HG03432 (cell line): ENCODE results near the gene DDX17.

Experiments used
- ATAC-seq: cut with Tn5 transposase; IDR thresholded peaks from one replicate; pipeline ENCODE4 v1.9.1; 2021; ENCODE audit warnings: mild to moderate bottlenecking, moderate library complexity; ENCODE audit not compliant: unreplicated experiment

The DDX17 gene

GRCh38 chr22:38451404-38451803 is 54.7 kb downstream of the DDX17 start:
- ATAC-seq: no peak

DNA sequence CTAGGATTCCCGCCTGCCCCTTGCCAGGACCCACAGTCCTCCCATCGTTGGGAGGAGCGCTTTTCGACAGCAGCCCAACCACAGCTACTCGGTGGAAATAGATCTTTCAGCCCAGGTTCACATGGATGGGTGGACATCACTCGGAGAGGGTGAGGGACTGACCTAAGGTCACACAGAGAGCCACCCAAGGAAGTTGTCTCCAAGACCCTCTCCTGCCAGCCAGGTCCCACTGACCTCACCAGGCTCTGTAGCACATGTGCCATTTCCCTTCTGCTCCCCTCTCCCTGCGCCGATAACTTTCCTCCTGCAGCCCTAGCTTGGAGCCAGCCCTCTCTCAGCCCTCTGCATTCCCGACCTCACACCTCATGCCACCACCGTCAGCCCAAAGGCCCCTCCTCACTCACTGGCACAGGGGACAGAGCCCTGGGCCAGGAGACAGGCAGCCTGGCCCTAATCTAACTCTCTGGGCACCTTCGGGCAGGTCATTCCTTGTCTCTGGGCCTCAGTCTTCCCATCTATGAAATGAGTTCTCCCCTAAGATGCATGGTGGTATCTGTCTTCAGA is 55.8 kb downstream of the DDX17 start:
- ATAC-seq: no peak

DNA sequence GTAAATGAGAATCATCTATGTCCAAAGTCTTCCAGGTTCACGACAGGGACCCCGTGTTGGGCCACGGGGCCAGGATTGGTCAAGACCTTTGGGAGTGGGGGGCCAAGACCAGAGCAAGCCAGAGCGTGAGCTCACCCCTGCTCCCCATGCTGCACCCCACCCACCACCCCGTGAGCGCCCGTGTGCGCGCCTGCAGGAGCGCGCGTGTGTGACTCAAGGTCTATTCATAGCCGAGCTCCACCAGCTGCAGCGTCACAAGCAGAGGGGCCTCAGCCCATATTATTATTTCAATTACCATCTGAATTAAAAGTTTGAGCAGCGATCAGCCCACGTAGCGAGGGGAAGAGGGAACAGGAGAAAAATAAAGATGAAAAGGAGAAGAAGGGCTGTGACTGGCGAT is 56.3 kb downstream of the DDX17 start:
- ATAC-seq: no peak

DNA sequence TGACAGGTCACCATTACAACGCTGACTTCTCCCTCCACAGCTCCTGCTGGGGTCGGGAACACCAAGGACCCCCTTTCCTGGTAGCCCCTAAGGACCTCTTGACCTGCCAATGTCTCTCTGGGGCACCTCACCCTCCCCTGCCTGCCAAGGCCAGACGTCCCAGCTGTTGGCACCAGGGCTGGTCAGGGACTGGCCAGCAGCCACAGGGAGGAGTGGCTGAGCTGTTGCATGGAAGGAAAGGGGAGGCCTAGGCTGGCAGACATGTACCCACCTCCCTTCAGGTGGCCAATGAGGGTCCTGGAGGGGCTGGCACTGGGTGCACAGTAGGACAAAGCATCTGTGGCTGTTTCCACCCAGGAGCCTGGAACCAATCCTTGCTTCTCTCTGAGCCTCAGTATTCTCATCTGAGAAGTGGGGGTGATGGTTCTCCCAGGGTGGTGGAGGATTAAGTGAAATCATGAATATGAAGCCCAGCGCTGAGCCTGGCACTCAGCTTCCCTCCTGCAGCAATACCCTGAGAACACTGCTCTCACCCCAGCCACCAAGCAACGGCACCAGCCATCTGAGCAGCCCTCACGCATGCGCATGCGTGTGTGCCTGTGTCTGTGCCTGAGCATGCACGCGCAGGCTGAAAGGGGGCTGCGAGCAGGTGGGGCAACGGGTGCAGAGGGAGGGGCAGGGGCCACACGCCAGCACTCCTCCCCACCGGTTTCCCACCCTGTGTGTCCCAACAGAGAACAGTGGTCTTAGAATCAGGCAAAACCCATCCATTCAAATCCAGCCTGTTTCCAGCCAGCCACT is 57.0 kb downstream of the DDX17 start:
- no peak for ATAC-seq

DNA sequence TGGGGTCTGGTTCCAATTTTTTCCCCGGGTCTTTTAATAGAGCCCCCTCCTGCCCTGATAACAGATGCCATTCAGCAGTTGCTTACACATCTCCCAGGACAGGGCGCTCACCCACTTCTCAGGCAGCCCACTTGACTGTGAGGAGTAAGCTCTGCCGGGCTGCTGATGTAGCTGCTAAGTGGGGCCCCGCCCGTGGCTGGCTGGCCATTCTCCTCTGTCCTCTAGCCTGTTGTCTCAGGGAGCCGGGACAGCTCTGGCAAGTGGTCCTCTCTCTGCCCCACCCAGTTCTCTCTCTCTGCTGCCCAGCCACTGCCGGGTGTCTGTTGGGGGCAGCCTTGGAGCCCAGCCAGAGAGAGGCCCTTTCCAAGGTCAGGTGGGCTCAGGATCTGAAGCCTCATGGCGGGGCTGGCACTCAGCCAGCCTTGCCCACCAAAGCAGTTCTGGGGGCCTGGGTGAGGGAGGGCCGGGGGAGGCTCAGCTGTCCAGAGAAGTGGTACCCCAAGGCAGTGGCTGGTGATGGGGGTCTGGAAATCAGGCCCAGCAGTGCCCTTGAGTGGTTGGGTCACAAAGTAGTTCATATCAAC is 60.0 kb downstream of the DDX17 start:
- ATAC-seq: no peak

GRCh38 chr22:38444783-38445182 is 61.3 kb downstream of the DDX17 start:
- ATAC-seq: no peak

GRCh38 chr22:38443628-38444521 is 62.2 kb downstream of the DDX17 start:
- no peak for ATAC-seq

DNA sequence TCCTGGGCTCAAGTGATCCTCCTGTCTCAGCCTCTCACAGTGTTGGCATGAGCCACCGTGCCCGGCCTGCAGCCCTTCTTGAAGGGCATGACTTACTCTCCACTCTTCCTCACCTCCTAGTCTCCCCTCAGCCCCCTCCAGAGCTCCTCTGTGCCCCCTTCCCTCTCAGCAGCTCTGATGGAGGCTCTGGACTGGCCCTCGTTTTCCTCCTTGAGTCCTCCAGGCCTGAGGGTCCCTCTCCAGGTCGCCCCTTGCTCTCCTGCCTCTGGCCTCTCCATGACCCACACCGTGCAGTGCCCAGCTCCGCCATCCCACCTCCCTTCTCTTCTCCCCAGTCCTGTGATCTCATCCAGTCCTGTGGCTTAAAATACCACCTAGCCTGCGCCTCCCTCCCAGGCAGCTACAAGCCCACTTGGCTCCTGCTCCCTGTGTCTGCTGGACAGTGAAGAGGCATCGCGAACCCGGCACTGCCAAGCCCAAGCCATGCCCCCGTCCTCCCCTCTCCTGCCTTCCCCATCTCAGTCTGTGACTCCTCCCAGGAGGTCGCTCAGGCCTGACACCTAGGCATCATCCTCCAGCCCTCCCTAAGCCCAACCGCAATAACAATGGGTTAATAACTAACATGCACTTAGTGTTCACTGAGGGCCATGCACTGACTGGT is 63.0 kb downstream of the DDX17 start:
- ATAC-seq: no peak

DNA sequence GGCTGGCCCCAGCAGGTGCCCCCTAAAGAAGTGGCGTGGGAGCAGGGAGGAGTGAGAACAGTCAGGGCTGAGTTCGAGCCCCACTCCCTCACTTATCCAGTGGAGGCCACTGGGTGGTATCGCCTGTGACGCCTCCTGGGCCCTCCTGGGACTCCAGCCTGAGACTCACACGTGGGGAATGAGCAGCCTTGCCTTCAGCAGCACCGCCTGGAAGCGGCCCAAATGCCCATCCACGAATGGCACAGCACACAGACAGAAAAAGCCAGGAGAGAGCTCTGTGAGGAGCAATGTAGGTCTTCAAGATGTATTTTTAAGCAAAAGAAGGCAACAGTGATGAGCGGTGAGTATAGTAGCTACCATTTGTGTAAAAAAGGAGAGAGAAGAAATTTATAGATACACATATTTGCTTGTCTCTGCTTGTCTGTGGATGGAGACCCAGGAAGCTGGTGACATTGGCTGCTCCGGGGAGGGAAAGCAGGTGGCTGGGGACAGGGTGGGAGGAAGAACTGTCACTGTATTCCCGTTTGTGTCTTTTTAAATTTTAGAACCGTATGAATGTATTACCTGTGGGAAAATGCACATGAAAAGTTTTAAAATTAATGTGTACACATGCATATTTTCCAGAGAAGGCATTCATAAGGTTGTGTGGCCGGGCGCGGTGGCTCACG is 64.4 kb downstream of the DDX17 start:
- ATAC-seq: no peak

DNA sequence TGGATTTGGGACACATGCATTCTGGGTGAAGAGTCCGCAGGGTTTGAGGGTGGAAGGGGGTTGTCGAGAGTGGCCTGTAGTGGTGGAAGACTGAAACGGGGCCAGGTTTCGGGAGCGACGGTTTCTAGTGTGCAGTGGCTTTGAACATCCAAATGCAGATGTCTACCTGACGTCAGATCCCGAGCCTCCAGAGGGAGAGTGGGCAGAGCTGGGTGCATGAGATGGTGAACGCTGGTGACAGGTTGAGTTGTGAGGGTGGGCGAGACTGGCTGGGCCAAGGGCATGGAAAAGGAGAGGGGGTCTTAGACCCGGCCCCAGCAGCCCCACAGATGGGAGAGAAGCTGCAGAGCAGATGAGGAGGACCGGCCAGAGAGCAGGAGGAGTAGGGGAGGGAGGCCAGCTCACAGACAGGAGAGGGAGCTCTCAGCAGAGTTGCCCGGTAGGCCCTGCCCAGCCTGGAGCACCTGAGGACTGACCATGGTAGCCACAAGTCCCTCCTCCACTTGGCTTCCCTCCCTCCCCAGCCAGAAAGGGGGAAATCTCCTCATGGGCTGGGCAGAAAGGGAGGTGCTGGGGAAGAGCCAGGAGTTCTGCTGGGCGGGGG is 65.3 kb downstream of the DDX17 start:
- no peak for ATAC-seq

DNA sequence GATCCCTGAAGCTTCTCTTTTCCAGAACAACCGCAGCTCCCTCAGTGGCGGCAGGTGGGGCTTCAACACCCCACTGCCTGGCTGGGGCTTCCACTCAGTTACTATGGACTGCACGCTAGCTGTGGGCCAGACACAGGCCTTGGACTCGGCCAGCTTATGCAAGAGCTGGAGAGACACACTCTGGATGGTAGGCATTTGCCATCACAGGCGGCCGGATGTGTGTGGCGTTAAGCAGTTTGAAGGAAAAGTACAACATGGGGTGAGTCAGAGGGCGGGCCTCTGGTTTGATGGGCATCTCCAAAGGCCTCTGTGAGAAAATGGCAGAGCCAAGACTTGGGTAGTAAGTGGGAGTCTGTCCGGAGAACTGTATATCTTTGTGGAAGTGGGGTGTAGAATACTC is 68.7 kb downstream of the DDX17 start:
- ATAC-seq: no peak

DNA sequence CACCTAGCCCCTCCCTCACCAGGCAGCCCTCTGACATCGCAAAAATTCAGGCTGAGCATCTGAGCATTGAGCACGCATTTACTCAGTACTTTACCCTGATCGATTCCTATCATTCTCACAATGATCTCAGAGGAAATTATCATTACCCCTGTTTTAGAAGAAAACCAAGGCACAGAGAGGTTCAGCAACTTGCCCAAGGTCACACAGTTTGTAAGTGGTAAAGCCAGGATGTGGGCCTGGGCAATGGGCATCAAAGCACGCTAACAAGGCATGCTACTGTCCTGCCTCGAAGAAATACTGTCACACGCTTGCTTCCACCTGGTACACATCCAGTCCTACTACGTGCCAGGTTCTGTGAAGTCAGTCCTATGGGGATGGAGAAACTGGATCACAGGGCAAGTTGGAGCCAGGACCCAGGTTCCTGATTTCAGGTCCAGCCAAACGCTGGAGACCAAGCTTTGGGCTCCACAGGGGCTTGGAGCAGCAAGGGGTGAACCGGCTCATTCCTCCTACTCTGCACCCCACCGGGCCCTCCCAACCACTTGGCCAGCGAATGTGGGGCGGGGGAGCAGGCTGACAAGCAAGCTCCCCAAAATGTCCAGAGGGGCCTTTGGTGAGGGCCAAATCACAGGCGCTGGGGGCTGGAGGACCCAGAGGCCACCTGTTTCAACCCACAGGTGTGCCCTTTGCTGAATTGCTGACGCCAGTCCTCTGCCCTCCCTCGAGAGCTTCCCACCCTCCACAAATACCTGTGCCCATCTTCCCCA is 69.3 kb downstream of the DDX17 start:
- ATAC-seq: no peak

- no peak for ATAC-seq
Measured at GRCh38 chr22:38435965-38436364, 70.1 kb downstream of the DDX17 start.

DNA sequence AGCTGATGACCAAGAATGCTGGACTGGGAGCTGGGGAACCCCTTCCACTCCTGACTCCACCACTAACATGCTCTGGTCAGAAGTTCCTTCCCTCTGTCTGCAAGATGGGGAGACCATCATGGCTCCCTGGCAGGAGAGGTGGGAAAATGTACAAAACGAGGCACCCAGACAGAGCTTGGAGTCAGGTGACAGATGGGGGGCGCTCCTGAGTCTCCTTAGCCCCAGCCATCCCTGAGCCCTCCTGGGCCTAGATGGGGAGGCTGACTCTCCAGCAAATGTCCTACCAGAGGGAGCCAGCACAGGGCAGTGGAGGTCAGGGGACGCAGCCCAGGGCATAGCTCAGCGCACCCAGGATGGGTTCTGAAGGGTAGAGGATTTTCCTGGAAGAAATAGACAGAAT is 71.1 kb downstream of the DDX17 start:
- ATAC-seq: no peak

DNA sequence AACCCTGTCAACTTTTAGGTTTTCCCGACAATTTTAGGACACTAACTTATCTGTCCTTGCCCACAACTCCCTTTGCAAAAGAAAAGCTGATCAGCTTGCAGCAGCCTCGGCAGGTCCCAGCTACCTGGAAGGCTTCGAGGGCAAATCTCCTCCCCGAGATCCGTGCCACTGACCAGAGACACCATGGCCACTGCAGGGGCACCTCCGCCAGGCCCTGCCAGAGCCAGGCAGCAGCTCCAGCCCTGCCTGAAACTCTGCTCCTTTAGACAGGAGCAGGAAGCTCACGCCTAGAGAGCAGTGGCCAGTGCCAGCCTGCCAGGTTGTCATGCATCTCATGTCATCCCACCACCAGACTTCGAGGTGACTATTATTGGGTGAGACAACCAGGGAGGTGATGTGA is 72.2 kb downstream of the DDX17 start:
- no peak for ATAC-seq
